Measurements from ENCODE around the gene INHA. TPM values are rescaled to one million over a fixed set of nuclear protein-coding genes. Genes with fewer than 3 reads are reported as not detected.

Gene INHA
- total RNA-seq, 1 donor from 2014 or later: 0.17 TPM

DNA sequence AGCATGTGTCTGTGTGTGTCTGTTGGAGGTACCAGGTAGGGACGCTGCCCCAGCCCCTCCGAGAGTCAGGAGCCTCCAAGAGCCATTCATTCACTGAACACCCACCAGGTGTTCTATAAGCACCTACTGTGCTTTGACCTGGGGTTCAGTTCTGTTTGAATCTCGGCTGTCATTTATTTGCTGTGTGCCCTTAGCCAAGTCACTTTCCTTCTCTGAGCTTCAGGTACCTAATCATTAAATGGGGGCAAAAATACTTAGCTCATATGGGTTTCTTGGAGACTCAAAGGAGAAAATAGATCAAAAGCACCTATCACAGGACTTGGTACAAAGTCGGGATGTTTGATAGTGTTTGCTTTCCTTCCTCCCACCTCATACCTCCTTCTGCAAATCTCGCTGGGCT lies 44.6 kb upstream of the INHA start:
- no peak for DNase-seq (ENCODE audit: low read depth)
- no peak for TF ChIP-seq CTCF (conservative IDR thresholded peaks at IDR 0.05; ENCODE audit: low read depth, low read length)
- H3K4me3 ChIP-seq (ENCODE audit: low read depth, low read length): no peak overlapping the region

DNA sequence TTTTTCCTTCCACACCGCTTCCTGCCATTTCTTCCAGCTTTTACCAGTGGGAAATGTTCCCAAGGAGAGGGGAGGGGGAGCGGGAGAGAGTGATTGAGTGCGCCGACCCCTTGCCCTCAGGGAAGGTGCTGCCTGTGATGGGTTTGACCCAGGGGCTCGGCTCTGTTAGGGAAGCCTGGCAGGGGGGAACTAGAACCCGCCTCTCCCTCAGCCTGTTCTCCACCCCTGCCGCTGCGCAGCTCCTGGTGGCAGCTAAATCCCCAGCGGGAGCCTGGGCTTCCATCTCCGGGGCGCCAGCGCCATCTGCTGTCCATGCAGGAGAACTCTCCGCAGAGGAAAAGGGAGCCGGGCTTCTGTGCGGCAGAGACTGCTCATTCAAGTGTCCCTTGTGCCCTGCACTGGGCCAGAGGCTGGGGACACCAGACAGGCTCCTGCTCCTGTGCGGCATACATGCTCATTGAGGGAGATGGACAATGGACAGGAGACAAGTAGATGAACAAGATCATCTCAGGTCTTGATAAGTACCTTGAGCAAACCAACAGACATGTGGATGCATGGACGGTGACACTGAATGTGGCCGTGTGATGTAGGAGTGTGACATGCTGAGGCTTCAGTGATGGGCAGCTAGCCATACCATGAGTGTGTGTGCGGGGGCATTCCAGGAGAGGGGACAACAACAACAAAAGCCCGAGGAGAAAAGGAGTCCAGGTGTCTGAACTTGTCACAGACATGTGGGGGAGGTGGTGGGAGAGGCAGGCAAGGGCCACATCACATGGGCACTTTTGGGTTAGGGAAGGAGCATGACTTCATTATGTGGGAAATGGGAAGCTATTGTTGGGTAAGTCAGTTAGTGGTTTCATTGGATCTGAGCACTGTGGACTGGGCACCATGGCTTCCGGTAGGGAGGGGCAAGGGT lies 41.8 kb upstream of the INHA start:
- TF ChIP-seq CTCF (conservative IDR thresholded peaks at IDR 0.05; ENCODE audit: low read depth, low read length): peak; percentile 98
- peak overlapping the region; percentile 16 for H3K4me3 ChIP-seq (ENCODE audit: low read depth, low read length)
- no peak for DNase-seq (ENCODE audit: low read depth)

DNA sequence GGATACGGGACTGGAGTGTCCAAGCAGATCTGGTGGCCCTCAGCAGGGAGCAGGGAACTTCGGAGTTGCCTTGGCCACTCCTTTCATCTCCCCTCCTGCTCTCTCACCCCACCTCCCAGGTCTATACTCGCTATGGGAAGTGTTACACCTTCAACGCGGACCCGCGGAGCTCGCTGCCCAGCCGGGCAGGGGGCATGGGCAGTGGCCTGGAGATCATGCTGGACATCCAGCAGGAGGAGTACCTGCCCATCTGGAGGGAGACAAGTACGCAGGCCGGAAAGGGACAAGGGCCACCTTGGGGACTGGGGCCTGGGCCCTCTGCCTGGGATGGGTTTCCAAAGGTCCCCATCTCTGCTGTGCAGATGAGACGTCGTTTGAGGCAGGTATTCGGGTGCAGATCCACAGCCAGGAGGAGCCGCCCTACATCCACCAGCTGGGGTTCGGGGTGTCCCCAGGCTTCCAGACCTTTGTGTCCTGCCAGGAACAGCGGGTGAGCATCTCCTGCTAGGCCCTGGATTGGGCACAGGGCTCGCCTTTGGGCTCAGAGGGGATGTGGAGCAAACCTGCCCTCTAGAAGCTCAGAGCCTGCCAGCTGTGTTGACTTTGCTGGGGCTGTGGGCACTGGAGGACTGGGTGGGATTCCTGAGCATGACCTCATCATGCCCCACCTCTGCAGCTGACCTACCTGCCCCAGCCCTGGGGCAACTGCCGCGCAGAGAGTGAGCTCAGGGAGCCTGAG lies 40.3 kb upstream of the INHA start:
- DNase-seq (ENCODE audit: low read depth): no peak
- TF ChIP-seq CTCF (conservative IDR thresholded peaks at IDR 0.05; ENCODE audit: low read depth, low read length): no peak
- H3K4me3 ChIP-seq (ENCODE audit: low read depth, low read length): no peak overlapping the region

DNA sequence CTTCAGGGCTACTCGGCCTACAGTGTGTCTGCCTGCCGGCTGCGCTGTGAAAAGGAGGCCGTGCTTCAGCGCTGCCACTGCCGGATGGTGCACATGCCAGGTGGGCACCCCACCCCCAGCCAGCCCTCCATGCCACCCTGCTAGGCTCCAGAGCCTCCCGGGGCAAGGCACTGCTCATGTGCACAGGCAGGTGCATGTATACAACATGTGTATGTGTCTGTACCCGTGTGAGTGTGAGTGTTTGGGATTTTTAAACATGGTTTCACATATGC lies 39.8 kb upstream of the INHA start:
- no peak overlapping the region for H3K4me3 ChIP-seq (ENCODE audit: low read depth, low read length)
- no peak for DNase-seq (ENCODE audit: low read depth)
- no peak for TF ChIP-seq CTCF (conservative IDR thresholded peaks at IDR 0.05; ENCODE audit: low read depth, low read length)

DNA sequence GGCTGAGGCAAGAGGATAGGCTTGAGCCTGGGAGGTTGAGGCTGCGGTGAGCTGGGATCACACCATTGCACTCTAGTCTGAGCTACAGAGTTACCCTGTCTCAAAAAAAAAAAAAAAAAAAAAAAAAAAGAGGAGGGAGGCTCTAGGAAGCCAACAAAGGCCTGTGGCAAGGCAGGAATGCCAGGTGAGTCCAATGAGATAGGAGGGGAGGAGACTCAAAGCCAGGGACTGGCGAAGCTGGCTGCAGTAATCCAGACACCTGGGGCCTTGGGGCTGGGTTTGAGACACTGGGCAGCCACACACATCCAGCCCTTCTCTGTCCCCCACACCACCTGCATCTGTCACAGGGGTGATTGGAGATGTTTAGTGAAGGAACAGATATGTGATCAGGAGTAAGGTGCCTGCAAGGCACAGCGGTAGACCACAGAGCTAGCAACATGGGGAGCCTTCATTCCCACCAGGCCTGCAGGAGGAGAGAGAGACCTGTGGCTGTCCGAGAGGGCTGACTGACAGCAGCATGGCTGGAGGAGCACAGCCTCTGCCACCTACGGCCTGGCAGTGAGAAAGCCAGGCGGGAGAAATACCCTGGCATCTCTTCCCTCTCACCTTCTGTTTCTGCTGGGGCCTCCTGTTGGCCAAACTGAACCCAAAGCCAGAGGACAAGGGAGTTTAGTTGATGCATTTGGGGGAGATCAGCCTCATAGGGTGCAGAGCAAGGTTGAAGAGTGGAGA lies 38.0 kb upstream of the INHA start:
- DNase-seq (ENCODE audit: low read depth): no peak
- no peak overlapping the region for H3K4me3 ChIP-seq (ENCODE audit: low read depth, low read length)
- TF ChIP-seq CTCF (conservative IDR thresholded peaks at IDR 0.05; ENCODE audit: low read depth, low read length): no peak

GRCh38 chr2:219536425-219536824 lies 35.7 kb upstream of the INHA start:
- no peak for DNase-seq (ENCODE audit: low read depth)
- no peak overlapping the region for H3K4me3 ChIP-seq (ENCODE audit: low read depth, low read length)
- TF ChIP-seq CTCF (conservative IDR thresholded peaks at IDR 0.05; ENCODE audit: low read depth, low read length): no peak

Data from epithelial cell of proximal tubule (primary cell).